NCI-H1092 (cell line): ENCODE results near the gene MCAT.
"Not testable (repeated sequence)": the region's sequence is repeated elsewhere in the genome, so short reads cannot be mapped to it uniquely, and the experiment has no call there.

Experiments
- DNase-seq: peaks from one replicate; lab custom pipeline; 2025; lab: John Stamatoyannopoulos, UW

Gene MCAT

GRCh38 chr22:43127166-43127908, 15.9 kb downstream of the MCAT start:
- no peak for DNase-seq

- no peak for DNase-seq
These were observed 16.6 kb downstream of the MCAT start for GRCh38 chr22:43126501-43127165.

GRCh38 chr22:43118953-43119458, 24.2 kb downstream of the MCAT start:
- DNase-seq: no peak

- DNase-seq: no peak
These were observed 25.0 kb downstream of the MCAT start for GRCh38 chr22:43118024-43118849.

DNA sequence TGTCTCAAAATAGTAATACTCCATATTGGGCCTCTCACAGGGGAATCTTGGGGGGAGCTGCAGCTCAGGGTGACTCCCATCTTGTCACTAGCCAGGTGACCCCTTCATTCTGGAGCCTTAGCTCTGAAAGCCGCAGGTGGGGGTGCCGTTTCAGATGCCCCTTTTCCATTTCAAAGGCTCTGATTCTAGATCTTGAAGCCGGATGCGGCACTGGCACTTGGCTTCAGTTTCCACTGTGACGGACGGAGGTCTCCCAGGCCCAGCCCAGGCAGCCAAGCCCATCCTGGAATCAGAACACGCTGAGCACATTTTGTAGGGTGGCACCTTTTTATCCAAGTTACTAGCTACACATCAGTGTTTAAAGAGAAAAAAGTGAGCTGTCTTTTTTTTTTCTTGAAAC, 26.3 kb downstream of the MCAT start:
- no peak for DNase-seq

DNA sequence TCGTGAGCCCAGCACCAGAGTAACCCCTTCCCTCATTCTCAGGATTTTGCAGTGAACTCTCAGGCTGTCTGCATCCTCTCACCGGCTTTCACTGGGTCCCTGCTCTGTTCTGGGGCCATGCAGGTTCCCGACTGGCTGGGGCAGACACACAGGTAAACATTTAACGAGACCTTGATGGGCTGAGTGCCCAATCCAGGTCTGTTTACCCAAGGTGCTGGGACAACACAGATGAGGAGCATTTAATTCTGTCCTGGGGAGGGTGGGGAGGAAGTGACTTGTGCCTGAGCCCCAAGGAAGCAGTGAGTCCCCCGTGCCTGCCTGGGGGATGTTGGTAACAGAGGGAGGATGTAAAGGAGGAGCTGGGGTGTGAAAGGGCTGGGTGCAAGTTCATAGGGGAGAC, 28.2 kb downstream of the MCAT start:
- no peak for DNase-seq

GRCh38 chr22:43113526-43114251, 29.5 kb downstream of the MCAT start:
- DNase-seq: no peak

- DNase-seq: no peak
These were observed 32.1 kb downstream of the MCAT start for GRCh38 chr22:43110927-43111623.

DNA sequence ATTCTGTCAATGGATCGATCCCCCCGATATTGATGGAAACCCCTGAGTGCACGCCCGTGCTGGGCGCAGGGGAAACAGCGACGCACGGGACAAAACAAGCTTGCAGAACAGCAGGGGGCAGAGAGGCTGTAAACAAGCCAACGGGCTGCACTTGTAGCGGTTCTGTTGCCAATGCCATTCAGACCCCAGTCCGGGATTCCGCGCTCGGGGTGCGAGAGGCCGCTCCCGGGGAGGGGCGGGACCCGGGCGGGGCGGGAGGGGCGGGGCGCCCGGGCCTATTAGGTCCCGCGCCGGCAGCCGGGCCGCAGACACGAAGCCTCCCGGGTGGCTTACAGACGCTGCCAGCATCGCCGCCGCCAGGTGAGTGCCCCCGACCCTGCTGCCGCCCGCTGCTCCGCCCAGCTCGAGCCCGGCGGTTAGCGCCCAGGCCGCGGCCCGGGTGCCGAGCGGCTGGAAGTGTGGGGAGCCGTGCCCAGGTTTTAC, 32.7 kb downstream of the MCAT start, which contains the start of gene BIK:
Gene BIK, plus strand, starts transcription at position 307 of the 483 bp plus-strand sequence. CDS start 13,273 bp downstream, outside the sequence.
- DNase-seq: no peak

DNA sequence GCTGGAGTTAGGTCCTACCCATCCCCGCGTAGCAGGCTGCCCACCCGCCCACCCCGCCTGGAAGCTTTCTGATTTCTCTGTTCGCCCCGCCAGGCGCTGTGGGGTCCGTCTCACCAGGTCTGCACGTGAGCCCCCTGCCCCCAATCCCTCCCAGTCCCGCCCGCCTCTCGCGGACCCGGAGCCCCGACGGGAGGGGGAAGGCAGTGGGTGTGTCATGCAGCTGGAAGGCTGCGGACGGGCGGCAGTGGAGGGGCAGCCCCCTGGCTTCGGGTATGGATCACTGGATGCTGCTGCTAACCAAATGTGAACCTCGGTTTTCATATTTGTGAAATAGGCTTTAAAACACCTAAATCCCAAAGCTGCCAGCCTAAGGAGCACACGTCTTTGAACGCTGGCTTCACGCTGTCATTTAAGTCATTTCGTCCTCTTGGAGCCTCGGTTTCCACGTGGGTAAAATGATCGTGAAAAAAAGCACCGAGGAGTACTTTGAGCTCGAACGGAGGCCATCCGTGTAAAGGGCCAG, 33.2 kb downstream of the MCAT start:
- DNase-seq: no peak

GRCh38 chr22:43109511-43109910, 33.7 kb downstream of the MCAT start:
- no peak for DNase-seq

DNA sequence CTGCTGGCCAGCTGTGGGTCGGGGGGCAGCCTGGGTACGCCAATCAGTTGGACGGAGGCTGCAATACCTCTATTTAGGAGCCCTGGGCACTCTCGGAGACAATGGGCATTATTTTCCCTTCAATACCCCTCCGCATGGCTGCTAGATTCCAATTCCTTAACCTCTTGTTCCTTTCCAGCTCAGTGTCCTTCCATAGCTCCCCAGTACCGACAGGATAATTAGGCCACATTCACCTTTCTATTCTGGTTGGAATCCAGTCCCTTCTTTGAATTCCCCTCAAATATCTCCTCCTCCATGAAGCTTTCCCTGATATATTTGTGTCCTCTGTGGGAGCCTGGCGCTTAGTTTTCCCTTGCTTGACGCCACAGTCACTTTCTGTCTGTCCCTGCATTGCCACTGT, 36.9 kb downstream of the MCAT start:
- DNase-seq: no peak

GRCh38 chr22:43104950-43105349, 38.2 kb downstream of the MCAT start:
- not testable (repeated sequence) for DNase-seq

DNA sequence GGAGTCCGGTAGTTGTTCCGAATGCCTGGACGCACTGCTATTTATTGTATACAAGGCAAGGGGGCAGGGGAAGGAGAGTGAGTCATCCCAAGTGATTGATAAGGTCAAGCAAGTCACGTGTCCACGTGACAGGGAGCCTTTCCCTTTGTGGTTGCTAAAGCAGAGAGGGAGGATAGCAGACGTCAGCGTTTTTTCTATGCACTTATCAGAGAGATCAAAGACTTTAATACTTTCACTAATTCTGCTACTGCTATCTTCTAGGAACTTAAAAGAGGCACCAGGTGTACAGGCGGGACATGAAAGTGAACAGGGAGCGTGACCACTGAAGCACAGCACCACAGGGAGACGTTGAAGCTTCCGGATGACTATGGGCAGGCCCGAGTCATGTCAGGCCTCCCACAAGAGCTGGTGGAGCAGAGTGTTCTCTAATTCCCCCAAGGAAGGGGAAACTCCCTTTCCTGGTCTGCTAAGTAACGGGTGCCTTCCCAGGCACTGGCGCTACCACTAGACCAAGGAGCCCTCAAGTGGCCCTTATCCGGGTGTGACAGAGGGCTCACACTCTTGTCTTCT, 39.1 kb downstream of the MCAT start:
- DNase-seq: not testable (repeated sequence)

DNA sequence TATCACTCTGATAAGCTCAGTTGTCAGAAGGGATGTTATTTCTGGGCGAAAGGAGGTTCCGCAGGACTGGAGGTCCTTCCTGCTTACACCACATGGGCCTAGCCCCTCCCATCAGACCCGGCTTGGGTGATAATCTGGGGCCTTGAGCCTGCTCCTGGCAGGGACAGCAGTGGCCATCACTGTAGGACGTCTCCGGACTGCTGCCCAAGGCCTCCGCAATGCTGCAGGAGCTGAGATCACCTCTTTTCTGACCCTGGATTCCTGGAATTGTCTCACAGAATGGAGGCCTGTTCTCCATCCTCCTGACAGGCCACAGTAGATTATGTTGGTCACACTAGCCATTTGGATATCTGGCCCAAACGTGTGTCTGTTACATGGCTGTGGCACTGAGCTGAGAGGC, 41.9 kb downstream of the MCAT start:
- no peak for DNase-seq

GRCh38 chr22:43100225-43100624, 43.0 kb downstream of the MCAT start:
- DNase-seq: no peak

DNA sequence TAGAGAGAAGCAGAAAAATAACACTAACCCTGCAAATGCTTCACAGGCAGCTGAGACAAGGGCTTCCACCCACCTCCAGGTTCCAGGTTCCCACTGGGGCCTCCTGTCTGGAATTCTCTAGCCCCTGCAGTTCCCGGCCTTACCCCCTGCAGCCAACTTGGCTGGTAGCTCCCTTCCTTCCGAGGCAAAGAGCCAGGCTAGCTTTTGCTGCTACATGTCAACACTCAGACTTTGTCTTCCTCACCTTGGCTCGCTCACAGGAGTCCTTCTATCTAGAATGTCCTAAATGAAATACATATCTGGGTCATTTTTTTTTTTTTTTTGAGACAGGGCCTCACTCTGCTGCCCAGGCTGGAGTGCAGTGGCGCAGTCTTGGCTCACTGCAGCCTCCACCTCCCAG, 44.1 kb downstream of the MCAT start:
- DNase-seq: no peak

- DNase-seq: no peak
These were observed 44.8 kb downstream of the MCAT start for GRCh38 chr22:43098356-43098755.

- DNase-seq: no peak
These were observed 46.8 kb downstream of the MCAT start for GRCh38 chr22:43096420-43096819.

- no peak for DNase-seq
These were observed 48.6 kb downstream of the MCAT start for GRCh38 chr22:43094551-43094950.
